ENCODE data around the gene CD22. TPM values are rescaled to one million over a fixed set of nuclear protein-coding genes. Genes with fewer than 3 reads are reported as not detected.

CD22 gene
- total RNA-seq, 1 experiment from 2014 or later, result not detected

- BruUV-seq (replicated peaks), result no TSS peak
- TF ChIP-seq, protein P1, sequence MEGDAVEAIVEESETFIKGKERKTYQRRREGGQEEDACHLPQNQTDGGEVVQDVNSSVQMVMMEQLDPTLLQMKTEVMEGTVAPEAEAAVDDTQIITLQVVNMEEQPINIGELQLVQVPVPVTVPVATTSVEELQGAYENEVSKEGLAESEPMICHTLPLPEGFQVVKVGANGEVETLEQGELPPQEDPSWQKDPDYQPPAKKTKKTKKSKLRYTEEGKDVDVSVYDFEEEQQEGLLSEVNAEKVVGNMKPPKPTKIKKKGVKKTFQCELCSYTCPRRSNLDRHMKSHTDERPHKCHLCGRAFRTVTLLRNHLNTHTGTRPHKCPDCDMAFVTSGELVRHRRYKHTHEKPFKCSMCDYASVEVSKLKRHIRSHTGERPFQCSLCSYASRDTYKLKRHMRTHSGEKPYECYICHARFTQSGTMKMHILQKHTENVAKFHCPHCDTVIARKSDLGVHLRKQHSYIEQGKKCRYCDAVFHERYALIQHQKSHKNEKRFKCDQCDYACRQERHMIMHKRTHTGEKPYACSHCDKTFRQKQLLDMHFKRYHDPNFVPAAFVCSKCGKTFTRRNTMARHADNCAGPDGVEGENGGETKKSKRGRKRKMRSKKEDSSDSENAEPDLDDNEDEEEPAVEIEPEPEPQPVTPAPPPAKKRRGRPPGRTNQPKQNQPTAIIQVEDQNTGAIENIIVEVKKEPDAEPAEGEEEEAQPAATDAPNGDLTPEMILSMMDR (IDR thresholded peaks at IDR 0.05; ENCODE audit: insufficient read depth in 1 of 2, low read depth in 1 of 2, low read length in 1 of 2, severe bottlenecking in 1 of 2, unreplicated experiment in 1 of 2), result no peak
- Histone ChIP-seq H3K4me3 (ENCODE audit: low read depth, low read length) (no peak overlapping the region), H3K36me3 (ENCODE audit: control insufficient read depth, insufficient read depth, low read length) (no peaks in the 10 kb centered on the region), H3K9me3 (no peaks in the 10 kb centered on the region), H3K27me3 (replicated peaks; ENCODE audit: control insufficient read depth, insufficient read depth, low read length) (no peaks in the 10 kb centered on the region), H3K4me1 (peaks cover 12% of the 10 kb centered on the region)
- no peaks in the 10 kb centered on the region for H3K36me3 Mint-ChIP-seq (ENCODE audit: insufficient read depth, unreplicated experiment)
- H3K27ac Mint-ChIP-seq (ENCODE audit: unreplicated experiment), result no peak overlapping the region
- H3K9me3 Mint-ChIP-seq (ENCODE audit: unreplicated experiment), result no peaks in the 10 kb centered on the region
- ChIA-PET POLR2A (no interaction called here), CTCF (interaction anchor here (0.6 kb wide), 1 partner anchor 48 kb away, joined by 3 read pairs; no protein-coding TSS in a partner anchor)
- no peaks in the 10 kb centered on the region for H3K27me3 Mint-ChIP-seq (ENCODE audit: insufficient read depth, unreplicated experiment)
- no peak overlapping the region for H3K4me3 Mint-ChIP-seq (ENCODE audit: unreplicated experiment)
- H3K4me1 Mint-ChIP-seq (ENCODE audit: low read depth, unreplicated experiment), result peaks cover 14% of the 10 kb centered on the region
- DNase-seq, result no peak
- intact Hi-C loops (cut with micrococcal nuclease; ENCODE audit: unreplicated experiment), result no loop called here
Observed at GRCh38 chr19:35315883-35316282, 13.1 kb upstream of the CD22 start.

DNA sequence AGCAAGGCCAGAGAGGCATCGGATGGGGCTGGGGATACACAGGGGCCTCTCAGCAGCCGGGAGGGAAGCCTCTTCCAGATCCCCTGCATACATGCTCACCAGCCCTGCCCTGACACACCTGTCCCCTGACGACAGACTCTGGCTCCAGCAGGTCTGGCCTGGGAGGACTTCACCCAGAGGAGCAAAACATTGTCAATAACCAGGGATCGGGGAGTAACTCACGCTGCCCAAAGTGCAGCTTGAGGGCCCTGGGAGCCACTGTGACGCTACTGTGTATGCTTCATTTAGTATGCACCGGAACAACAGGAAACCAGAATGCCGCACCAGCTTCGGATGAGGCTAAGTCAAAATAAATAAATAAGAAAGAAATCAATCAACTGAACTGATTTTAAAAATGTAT lies 12.4 kb upstream of the CD22 start:
- POLR2A ChIA-PET, result no interaction called here
- H3K27ac Mint-ChIP-seq (ENCODE audit: unreplicated experiment), result no peak overlapping the region
- DNase-seq, result no peak
- H3K27me3 Mint-ChIP-seq (ENCODE audit: insufficient read depth, unreplicated experiment), result no peaks in the 10 kb centered on the region
- H3K27me3 ChIP-seq (replicated peaks; ENCODE audit: control insufficient read depth, insufficient read depth, low read length), result no peaks in the 10 kb centered on the region
- no peaks in the 10 kb centered on the region for H3K36me3 ChIP-seq (ENCODE audit: control insufficient read depth, insufficient read depth, low read length)
- H3K4me1 Mint-ChIP-seq (ENCODE audit: low read depth, unreplicated experiment), result peaks cover 14% of the 10 kb centered on the region
- H3K4me3 ChIP-seq (ENCODE audit: low read depth, low read length), result no peak overlapping the region
- no TSS peak for BruUV-seq (replicated peaks)
- no peak overlapping the region for H3K4me3 Mint-ChIP-seq (ENCODE audit: unreplicated experiment)
- CTCF ChIA-PET, result no interaction called here
- H3K9me3 Mint-ChIP-seq (ENCODE audit: unreplicated experiment), result no peaks in the 10 kb centered on the region
- TF ChIP-seq, protein P1 (IDR thresholded peaks at IDR 0.05; ENCODE audit: insufficient read depth in 1 of 2, low read depth in 1 of 2, low read length in 1 of 2, severe bottlenecking in 1 of 2, unreplicated experiment in 1 of 2), result no peak
- peaks cover 8% of the 10 kb centered on the region for H3K4me1 ChIP-seq
- H3K9me3 ChIP-seq, result no peaks in the 10 kb centered on the region; the same call in 1 of the 2 replicates
- intact Hi-C loops (cut with micrococcal nuclease; ENCODE audit: unreplicated experiment), result no loop called here
- no peaks in the 10 kb centered on the region for H3K36me3 Mint-ChIP-seq (ENCODE audit: insufficient read depth, unreplicated experiment)

DNA sequence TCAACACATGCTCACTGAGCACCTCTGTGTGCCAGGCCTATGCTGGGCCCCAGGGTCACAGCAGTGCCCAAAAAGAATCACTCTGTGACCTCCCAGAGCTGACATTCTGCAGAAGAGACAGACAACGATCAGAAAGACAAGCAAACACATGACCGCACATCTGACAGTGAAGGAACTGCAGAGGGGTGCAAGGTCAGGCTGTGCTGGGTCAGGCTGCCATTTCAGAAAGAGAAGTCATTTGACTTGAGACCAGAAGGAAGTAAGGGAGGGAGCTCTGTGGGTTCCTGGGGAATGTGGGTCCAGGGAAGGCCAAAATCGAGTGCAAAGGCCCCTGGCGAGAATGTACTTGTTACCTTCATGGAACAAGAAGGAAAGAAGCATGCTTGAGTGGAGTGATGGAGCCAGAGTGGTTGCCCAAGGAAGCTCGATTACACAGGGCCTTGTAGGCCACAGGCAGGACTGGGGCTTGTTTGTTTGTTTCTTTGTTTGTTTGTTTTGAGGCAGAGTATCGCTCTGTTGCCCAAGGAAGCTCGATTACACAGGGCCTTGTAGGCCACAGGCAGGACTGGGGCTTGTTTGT lies 11.4 kb upstream of the CD22 start:
- CTCF ChIA-PET, result no interaction called here
- POLR2A ChIA-PET, result no interaction called here

More for the DNA sequence above, 11.4 kb upstream of the CD22 start:
- no peaks in the 10 kb centered on the region for H3K36me3 Mint-ChIP-seq (ENCODE audit: insufficient read depth, unreplicated experiment)
- peaks cover 7% of the 10 kb centered on the region for H3K4me1 Mint-ChIP-seq (ENCODE audit: low read depth, unreplicated experiment)
- no peak overlapping the region for H3K27ac Mint-ChIP-seq (ENCODE audit: unreplicated experiment)
- no peak for DNase-seq
- H3K27me3 Mint-ChIP-seq (ENCODE audit: insufficient read depth, unreplicated experiment), result no peaks in the 10 kb centered on the region
- H3K9me3 Mint-ChIP-seq (ENCODE audit: unreplicated experiment), result peaks cover 9% of the 10 kb centered on the region
- H3K9me3 ChIP-seq, result peaks cover 4% of the 10 kb centered on the region; the same call in 1 of the 2 replicates
- H3K4me1 ChIP-seq, result no peaks in the 10 kb centered on the region
- no peaks in the 10 kb centered on the region for H3K36me3 ChIP-seq (ENCODE audit: control insufficient read depth, insufficient read depth, low read length)
- BruUV-seq (replicated peaks), result no TSS peak
- H3K4me3 Mint-ChIP-seq (ENCODE audit: unreplicated experiment), result no peak overlapping the region
- intact Hi-C loops (cut with micrococcal nuclease; ENCODE audit: unreplicated experiment), result no loop called here
- no peaks in the 10 kb centered on the region for H3K27me3 ChIP-seq (replicated peaks; ENCODE audit: control insufficient read depth, insufficient read depth, low read length)
- TF ChIP-seq, protein P1 (IDR thresholded peaks at IDR 0.05; ENCODE audit: insufficient read depth in 1 of 2, low read depth in 1 of 2, low read length in 1 of 2, severe bottlenecking in 1 of 2, unreplicated experiment in 1 of 2), result no peak
- no peak overlapping the region for H3K4me3 ChIP-seq (ENCODE audit: low read depth, low read length)
